ENCODE measurements around the gene LY6G5B. TPM values are rescaled to one million over a fixed set of nuclear protein-coding genes. Genes with fewer than 3 reads are reported as not detected.

LY6G5B gene
- polyA plus RNA-seq, 10 donors: 5.6 to 24.0 (median 10.9) TPM

DNA sequence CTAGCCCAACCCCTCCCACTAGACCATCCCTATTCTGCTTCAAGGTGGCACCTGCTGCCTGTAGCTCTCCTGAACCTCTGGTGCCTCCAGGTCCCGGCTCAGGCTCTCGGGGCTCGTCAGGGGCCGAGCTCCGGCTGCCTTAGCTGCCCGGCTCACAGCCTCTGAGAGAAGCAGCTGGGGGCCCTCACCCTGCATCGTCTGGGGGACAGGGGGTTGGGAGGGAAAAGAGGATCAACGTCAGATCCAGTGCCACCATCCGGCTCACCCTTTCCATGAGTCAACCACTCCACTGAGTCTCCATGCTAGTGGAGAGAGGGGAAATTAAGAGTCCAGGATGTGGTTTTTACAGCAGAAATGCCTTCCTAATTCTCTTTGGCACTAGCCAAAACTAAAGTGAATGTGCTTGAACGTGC is 30.3 kb upstream of the LY6G5B start:
- DNase-seq: no peak

DNA sequence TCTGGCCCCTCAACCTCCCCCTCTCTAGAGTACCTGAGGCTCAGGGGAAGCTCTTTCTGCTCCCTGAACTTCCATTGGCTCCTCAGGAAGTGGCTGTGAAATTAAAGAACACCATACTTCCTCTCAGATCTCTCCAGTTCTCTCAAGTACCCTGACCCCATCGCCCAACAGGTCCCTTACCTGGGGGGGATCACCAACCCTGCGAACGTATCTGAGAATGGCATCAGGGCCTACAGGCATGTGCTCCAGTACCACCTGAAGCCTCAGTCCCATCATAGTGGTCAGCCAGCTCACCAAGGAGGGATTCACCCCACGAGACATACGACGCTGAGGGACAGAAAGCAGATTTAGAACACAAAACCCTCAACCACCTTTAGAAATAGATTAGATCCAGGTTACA is 29.2 kb upstream of the LY6G5B start:
- DNase-seq: no peak

DNA sequence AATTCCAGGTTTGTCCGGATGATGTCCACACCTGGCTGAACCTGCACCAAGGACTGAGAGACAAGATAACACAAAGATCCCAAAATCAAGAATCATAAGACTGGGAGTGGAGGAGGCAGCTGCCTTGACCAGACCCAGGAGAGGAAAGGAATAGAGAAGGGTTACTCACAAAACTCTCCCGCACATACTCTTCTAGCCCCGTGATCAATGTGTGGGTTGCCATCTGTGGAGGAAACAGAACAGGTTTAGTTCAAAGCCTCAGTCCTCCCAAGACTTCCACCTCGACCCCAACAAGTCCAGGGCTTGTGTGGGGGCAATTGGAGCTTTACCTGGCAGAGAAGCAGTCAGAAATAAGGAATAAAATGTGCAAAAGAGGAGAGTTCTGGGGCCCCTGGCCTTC is 28.4 kb upstream of the LY6G5B start:
- no peak for DNase-seq

DNA sequence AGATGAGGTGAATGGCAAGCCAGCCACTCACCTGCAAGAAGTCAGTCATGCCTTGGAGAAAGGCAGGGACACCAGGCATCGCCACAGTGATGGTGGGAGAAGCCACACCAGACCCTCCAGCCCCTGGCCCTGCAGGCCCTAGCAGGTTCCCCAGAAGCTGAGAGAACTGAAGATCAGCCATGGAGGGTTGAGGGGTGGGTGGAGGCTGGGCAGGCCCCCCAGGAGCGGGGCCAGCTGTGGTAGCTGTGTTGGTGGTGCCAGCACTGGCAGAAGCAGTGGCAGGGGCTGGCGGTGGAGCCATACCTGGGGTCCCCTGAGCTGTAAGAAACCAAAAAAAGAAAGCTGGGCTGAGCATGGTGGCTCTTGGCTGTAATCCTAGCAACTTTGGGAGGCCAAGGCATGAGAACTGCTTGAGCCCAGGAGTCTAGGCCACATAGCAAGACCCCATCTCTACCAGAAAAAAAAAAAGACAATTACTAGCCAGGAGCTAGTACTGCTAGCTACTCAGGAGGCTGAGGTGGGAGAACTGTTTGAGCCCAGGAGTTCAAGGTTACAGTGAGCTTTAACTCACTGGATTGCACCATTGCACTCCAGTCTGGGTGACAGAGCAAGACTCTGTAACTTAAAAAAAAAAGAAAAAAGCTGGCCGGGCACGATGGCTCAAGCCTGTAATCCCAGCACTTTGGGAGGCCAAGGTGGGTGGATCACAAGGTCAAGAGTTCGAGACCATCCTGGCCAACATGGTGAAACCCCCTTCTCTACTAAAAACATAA is 26.8 kb upstream of the LY6G5B start:
- no peak for DNase-seq

DNA sequence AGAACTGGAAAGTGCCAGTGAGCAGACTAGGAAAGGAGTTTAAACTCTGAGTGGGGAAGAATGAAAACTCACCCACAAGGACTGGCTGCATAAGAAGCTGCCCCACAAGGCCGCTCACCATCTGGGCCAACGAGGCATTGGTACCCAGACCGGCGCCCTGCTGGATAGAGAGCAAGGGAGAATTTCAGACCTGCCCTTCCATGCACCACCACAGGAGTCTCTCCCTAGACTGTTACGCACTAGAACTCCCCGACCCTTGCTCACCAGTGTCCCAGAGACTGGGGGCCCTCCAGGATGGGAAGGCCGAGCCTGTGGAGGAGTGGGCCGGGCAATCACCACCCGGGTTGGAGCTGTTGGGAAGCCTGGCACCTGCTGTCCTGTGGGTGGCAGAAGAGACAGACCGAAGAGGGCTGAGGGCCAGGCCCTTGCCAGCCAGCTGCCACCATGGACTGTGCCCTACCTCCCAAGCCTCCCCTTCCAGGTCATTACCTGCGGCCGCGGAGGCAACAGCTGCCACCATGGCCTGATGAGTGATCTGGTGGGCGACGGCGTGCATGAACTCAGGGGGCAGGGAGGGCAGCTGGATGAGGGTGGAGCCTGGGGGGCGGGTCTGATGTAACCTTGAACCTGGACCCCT is 25.8 kb upstream of the LY6G5B start:
- DNase-seq: no peak

DNA sequence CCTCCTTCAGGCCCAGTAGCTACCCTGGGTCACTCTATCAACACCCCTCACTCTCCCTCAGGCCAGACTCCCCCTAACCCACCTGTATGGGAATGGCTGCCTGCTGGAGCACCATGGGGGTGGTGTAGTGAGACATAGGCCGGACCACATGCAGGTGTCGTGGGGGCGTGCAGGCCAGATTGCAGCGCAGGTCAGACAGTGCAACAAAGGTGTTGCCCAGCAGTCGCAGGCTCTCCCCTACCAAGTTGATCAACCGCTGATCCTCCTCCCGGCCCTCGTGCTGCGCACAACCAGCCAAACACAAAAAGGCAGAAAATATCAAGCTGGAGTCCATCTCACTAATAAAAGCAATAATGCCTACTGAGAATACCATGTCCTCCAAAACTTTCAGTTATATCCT is 24.5 kb upstream of the LY6G5B start:
- no peak for DNase-seq

DNA sequence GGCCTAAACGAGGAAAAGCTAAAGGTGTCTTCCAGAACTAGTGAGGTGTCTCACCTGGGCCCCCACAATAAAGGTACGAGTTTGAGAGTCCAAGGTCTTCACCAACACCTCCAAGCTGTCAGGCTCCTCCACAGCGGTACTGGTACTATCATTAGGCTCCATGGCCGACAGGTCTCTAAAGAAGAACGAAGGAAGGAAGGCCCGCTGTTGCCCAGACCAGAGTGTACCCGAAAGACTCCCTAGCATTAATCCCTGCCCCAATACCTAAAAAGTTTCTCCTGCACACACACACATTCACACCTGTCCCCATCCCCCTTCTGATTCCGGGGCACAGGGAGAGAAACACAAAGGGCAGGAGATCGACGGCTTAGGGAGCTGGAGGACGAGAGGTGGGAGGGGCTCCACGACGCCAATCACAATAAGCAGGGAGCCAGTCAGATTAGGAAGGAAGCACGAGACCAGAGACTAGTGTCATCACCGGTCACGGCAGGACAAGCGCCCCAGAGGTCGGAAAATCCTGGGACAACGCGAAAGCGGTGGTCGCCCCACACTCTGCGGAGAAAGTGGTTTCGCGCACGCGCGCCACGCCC is 18.1 kb upstream of the LY6G5B start:
- peak in 1 of 3 donors; percentile 62 for DNase-seq

DNA sequence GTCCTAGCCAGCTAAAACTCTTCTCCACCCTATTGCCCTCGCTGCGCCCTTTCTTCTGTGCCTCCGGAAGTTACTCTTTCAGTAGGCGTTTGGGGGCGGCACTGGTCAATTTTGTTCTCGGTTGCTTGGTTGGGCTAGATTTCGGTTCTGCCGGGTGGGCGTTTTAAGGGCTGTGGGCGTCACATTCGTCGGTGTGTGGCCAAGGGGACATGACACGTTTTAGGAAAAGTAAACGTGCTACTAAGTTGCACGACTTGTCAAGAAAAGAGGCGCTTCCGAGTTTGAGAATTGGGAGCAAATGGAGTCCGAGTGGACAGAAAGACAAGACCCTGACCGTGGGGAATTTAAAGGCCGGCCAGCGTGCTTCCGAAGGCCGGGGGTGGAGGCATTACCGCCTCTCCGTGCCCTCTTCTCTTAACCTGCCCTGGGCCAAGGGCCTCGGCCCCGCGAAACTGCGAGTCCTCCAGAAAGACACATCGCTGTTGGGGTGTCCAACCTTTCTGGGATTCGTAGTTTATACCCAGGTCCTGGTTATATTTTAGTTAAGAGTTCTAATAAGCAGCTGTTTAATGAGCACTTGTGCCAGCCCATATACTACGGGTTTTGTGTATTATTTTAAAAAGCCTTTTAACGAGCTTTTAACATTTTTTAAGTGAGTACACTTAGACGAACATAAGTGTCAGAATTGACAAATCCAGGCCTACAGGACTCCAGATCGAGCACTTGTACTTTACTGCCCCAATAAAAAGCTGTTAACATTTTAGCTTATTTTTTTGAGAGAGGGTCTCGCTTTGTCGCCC is 16.7 kb upstream of the LY6G5B start:
- no peak for DNase-seq

DNA sequence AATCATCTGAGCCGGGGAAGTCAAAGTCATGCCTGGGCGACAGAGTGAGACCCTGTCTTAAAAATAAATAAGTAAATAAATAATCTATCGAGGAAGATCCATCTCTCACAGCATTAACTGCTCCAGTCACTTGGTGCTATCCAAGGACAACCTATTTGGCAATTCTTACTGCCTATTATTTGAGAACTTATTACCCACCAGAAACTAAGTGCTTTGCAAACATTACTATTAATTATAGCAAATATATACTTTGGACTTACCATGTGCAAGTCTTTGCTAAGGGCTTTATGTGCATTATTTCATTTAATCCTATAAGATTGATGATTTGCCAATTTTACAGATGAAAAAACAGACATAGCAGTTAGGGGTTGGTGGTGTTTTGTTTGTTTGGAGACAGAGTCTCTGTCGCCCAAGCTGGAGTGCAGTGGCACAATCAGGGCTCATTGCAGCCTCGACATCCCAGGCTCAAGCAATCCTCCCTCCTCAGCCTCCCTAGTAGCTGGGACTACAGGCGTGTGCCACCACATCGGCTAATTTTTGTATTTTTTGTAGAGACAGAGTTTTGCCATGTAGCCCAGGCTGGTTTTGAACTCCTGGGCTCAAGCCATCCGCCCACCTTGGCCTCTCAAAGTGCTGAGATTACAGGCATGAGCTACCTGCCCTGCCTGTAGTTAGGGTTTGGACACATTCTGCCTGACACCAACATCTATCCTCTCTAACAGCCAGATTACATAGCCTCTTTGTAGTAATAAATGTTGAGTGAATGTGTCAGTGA is 15.0 kb upstream of the LY6G5B start:
- no peak for DNase-seq

DNA sequence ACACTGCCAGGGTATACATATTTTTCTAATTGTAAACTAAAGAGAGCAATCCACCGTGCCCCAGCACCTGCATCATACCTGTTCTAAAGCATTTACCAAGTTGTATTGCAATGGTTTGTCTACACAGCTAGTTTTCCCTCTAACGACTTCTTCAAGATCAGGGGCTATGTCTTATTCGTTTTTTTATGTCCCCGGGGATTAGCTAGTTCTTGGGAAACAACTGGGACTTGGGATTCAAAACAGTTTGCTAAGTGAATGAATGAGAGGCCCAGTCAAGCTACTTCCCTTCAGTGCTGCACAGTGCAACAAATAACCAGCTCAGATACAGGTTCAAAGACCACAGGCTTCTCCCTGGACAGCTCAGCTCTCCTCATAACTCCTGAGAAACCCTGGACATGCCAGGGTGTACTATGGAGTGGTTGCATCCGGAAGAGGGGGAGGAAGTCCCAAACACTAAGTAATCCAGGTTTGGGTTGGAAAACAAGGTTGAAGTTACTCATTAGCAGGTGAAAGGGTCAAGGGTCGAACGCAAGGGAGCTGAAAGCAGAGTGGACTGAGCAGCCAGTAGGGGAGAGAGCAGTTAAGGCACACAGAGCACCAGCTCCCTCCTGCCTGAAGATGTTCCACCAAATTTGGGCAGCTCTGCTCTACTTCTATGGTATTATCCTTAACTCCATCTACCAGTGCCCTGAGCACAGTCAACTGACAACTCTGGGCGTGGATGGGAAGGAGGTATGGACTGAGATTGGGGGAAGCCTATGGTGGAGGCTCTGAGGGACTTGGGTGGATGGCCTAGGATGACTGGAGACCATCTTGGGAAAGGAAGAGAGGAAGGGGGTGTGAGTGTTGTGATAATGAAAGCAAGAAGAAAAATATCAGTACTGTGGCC is 14.2 kb upstream of the LY6G5B start, which contains the start of gene APOM:
TSS of gene APOM (plus strand) at position 546 of the 889 bp plus-strand sequence. CDS start at position 619, 73 bp downstream.
- DNase-seq: no peak

DNA sequence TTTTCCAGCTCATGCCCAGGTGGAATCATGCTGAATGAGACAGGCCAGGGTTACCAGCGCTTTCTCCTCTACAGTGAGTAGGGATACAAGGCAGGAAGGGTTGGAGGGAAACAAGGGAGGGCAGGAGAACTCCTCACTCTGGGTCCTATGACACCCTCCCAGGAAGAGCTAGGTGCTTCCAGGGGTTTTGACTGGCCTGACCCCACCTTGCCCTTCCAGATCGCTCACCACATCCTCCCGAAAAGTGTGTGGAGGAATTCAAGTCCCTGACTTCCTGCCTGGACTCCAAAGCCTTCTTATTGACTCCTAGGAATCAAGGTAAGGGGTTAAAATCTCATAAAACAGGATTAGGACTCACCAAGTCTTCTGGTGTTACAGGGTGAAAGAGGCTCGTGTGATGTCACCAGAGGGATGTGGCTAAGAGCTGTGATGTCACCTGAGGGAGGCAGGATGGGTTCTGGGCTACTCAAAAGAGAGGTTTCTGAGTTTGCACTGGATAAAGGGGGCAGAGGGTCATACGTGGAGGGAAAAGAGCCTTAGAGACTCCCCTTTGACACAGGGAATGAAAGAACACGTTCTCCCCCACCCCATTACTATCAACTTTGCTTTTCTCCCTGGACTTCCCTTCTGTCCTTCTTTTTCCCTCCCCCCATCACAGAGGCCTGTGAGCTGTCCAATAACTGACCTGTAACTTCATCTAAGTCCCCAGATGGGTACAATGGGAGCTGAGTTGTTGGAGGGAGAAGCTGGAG is 12.2 kb upstream of the LY6G5B start:
- no peak for DNase-seq

DNA sequence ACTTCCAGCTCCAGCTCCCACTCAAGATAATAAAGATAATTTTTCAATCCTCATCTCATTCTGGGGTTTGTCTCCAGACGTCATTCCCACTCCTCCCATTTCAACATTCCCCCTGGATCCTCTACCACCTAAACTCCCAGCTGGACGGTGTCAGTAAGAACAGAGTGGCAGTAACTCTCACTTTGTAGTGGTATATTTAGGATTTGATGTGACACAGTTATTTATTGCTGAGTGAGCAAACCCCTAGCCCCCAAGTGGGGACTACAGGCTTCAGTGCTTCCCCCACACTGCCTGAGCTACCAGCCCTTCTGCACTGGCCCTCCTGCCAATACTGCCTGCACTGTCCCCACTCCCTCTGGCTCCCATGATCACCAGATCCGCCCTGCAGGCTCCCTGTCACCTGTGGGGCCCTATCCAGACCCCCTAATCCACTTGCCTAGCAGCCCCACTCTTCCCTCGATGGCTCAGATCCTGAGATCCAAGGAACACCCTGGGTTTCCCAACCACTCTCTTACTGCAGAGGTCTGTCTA is 11.6 kb upstream of the LY6G5B start:
- no peak for DNase-seq

DNA sequence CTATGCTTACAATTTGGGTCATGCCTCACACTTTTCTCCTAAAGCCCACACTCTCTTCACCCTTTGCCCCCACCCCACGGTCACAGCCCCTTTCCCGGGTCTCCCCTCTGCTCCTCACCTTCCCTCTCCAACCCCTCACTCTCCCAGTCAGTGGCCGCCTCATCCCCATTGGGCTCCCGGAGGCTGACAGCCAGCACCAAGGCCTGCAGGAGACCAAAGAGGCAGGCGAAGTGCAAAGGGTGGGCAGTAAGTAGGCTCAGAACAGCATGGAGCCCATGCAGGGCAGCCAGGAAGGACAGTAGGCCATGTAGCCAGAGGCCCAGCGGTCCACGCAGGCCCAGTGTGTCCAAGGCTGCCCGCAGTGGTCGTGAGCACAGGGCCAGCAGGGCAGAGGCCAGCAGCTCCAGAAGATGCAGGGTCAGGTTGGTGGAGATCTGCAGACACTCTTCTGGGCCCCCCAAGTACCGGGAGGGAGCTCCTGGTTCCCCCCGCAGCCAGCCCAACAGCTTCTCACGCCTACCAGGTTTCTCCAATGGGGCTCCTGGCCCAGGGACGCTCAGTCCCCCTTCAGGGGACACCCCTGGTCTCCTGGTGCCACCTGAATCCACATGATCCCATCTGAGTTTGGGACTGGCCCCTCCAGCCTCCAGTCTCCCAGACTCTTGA is 10.7 kb upstream of the LY6G5B start:
- DNase-seq: no peak

DNA sequence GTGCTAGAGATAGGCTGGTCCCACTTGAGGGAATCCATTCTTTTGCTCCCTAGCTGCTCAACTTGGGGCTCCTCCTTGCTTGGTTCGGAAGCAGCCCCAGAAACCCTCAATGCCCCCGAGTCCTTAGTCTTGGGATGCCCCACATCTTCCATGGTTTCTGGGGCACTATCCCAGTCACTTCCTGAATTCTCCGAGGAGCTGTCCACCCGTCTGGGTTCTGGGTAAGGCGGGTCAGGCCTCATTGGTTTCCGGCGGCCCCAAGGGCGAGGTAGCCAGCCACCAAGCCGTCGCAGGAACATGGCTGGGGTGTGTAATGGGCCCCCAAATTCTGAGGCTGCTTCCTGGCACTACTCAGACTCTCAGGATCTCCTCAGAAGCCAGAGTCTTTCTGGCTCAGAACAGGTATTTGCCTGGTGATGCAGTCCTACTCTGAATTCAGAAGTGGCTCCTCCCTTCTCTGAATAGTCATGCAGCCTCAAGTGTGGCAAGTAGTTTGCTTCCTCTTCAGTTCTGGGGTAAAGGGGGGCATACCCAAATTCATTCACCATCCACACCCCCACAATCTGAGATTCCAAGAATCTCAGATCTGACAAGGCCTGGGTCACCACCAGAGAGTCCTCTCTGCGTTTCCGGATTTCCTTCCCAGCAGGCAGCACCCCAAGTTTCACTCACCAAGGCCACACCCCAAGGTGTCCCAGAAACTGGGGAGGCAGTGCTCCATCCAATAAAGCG is 10.0 kb upstream of the LY6G5B start:
- DNase-seq: peak in 1 of 3 donors; percentile 37

DNA sequence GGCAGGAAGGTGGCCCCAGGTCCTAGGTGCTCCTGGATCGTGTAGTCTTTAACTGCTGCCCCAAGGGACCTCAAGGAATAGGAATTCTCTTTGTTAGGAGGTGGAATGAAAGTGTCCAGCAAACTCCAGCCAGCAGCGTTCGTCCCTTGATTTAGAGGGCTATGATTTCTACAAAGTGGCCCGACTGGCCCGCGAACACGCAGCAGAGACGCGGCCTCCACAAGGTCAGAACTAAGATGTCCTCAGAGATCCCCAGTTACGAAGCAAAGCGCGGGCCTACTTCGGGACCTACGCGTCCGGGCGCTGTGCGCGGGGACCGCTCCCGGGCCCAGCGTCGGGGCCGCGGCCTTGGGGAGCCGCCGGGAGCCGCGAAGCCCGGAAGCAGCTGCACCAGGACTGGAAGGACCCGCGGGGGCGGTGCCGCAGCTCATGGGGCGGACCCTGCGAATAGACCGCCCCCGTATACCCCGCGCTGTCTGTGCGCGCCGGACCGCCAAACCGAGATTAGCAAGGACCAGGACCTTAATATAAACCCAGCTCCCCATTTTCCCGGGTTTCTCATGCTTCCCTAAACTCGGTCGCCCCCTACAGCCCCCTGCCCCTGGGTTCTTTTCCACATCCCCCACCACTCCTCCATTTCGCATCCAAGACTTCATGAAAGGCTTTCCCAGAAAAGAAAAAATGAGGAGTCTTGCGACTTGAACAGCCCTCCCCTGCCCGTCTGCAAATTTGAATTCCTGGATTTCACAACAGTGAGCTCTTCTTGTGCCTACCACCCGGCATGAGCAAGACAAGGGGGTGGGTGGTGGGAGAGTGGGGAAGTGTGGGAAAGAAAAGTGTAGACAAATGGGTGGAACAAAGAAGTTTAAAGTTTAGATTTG is 9.2 kb upstream of the LY6G5B start, which contains the start of gene C6orf47:
TSS of gene C6orf47 (minus strand) at position 398 of the 881 bp plus-strand sequence. CDS start 831 bp downstream, outside the sequence.
- peak; percentile 83 to 95 (median 90) for DNase-seq

DNA sequence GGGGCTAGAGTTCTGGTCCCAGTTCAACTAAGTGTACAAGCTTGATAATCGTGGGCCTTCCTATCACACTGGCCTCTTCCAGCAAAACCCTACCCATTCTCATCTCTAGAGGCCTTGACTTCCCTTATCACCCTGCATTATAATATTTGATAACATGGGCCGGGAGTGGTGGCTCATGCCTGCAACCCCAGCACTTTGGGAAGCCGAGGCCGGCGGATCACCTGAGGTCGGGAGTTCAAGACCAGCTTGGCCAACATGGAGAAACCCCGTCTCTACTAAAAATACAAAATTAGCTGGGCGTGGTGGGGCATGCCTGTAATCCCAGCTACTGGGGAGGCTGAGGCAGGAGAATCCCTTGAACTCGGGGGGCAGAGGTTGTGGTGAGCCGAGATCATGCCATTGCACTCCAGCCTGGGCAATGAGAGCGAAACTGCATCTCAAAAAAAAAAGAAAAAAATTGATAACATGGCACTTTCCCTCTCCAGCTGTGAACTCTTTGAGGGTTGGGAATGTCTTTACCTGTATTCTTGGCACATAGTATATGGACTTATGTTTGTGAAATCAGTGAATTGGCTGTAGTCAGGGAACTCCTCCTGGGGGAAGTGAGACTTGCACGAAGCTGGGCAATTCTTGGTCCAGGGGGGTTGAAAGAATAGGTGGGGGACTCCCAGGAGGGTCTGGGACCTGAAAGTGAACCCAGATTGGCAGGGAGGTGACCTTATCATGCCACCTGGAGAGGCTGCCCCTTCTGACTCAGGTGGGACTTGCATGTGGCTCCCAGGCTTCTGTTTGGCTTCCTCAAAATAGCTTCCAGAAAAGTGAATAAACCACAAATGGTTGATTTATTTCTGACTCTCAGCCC is 8.3 kb upstream of the LY6G5B start:
- no peak for DNase-seq
